AG04450 (cell line): ENCODE measurements around the gene HIVEP3. TPM values are rescaled to one million over a fixed set of nuclear protein-coding genes. Genes with fewer than 3 reads are reported as not detected.

Experiments used
- CTCF ChIA-PET: fragments of 300-600, 350-600 bp; formaldehyde crosslinking; extraction: SDS; loops from one replicate; lab custom pipeline; 2022; ENCODE audit warnings: antibody characterized with exemption, inconsistent platforms; lab: Charles Lee
- POLR2A ChIA-PET: fragments of 350-600 bp; formaldehyde crosslinking; extraction: SDS; loops from one replicate; lab custom pipeline; 2021; ENCODE audit warnings: antibody characterized with exemption, inconsistent platforms; lab: Yijun Ruan, JAX
- DNase-seq: peaks from one replicate; pipeline ENCODE4 v3.0.0-alpha.2; 2011; ENCODE audit warnings: low read depth, low spot score
- H3K27ac ChIP-seq: one replicate; pipeline ENCODE4 v1.5.1; 2012; ENCODE audit warnings: low read depth, low read length, control low read depth
- H3K27me3 ChIP-seq: one replicate; pipeline ENCODE4 v1.6.0; 2012; ENCODE audit warnings: low read length; ENCODE audit not compliant: control insufficient read depth, insufficient read depth
- H3K4me3 ChIP-seq: 2 replicates; pipeline ENCODE4 v1.5.1; 2011; ENCODE audit warnings: mild to moderate bottlenecking, low read depth, low read length, control low read depth
- H3K9me3 ChIP-seq: 2 replicates; pipeline ENCODE4 v1.5.1; 2012; ENCODE audit warnings: low read length; ENCODE audit not compliant: control insufficient read depth, insufficient read depth
- polyA plus RNA-seq: library from polyadenylated mRNA; depleted of rRNA; stranded (reverse); fragments of >200 nt; gene quantifications from 2 replicates; pipeline ENCODE4 v1.2.3, GENCODE V29; 2011
- TF ChIP-seq, protein P1 (sequence below): IDR thresholded peaks from 2 replicates; pipeline ENCODE4 v1.5.1; 2011; ENCODE audit warnings: low read depth, low read length, control low read depth, inconsistent platforms

Gene HIVEP3
- polyA plus RNA-seq, 1 experiment = 4.8 TPM

GRCh38 chr1:41726899-41727748 lies 191.6 kb downstream of the HIVEP3 start:
- CTCF ChIA-PET = interaction anchor here (0.7 kb wide), 1 partner anchor 74 kb away, joined by 3 read pairs; no protein-coding TSS in a partner anchor

GRCh38 chr1:41726292-41726691 lies 192.4 kb downstream of the HIVEP3 start:
- peaks cover 3% of the 10 kb centered on the region for H3K9me3 ChIP-seq
- DNase-seq = no peak
- ChIA-PET CTCF (no interaction called here), POLR2A (interaction anchor here (0.6 kb wide), 1 partner anchor 96 kb away, joined by 3 read pairs; no protein-coding TSS in a partner anchor)
- H3K27me3 ChIP-seq = no peaks in the 10 kb centered on the region
- TF ChIP-seq, protein P1, sequence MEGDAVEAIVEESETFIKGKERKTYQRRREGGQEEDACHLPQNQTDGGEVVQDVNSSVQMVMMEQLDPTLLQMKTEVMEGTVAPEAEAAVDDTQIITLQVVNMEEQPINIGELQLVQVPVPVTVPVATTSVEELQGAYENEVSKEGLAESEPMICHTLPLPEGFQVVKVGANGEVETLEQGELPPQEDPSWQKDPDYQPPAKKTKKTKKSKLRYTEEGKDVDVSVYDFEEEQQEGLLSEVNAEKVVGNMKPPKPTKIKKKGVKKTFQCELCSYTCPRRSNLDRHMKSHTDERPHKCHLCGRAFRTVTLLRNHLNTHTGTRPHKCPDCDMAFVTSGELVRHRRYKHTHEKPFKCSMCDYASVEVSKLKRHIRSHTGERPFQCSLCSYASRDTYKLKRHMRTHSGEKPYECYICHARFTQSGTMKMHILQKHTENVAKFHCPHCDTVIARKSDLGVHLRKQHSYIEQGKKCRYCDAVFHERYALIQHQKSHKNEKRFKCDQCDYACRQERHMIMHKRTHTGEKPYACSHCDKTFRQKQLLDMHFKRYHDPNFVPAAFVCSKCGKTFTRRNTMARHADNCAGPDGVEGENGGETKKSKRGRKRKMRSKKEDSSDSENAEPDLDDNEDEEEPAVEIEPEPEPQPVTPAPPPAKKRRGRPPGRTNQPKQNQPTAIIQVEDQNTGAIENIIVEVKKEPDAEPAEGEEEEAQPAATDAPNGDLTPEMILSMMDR = no peak
- H3K4me3 ChIP-seq = no peak overlapping the region
- no peak overlapping the region for H3K27ac ChIP-seq

More at GRCh38 chr1:41726899-41727748, 191.6 kb downstream of the HIVEP3 start:
- no peak overlapping the region for H3K27ac ChIP-seq
- H3K27me3 ChIP-seq = no peaks in the 10 kb centered on the region
- POLR2A ChIA-PET = interaction anchor here (0.6 to 0.9 kb wide), 2 partner anchors 12 to 97 kb away, joined by 3 read pairs; no protein-coding TSS in a partner anchor
- TF ChIP-seq, protein P1 = no peak
- no peak for DNase-seq
- no peak overlapping the region for H3K4me3 ChIP-seq
- peaks cover 7% of the 10 kb centered on the region for H3K9me3 ChIP-seq

DNA sequence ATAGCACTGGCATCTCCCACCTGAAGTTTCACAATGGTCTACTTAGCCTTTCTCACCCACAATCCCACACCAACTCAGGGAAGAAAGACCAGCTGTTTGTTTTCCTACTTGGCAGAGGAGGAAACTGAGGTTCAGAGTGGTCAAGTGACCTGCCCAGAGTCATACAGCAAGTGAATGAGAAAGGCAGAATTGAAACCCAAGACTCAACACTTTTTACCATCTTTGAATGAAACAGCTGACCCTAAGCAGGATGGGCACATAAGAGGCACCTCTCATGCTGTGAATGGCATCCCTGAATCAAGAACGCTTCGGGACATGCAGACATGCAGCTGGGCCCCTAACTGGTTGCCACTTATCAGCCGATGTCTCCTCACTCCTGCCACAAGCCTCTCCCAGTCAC lies 193.8 kb downstream of the HIVEP3 start:
- ChIA-PET POLR2A (no interaction called here), CTCF (interaction anchor here (1.0 kb wide), 1 partner anchor 37 kb away, joined by 3 read pairs; no protein-coding TSS in a partner anchor)
- Histone ChIP-seq H3K27me3 (no peaks in the 10 kb centered on the region), H3K9me3 (no peaks in the 10 kb centered on the region; the same call in 1 of the 2 replicates), H3K4me3 (no peak overlapping the region), H3K27ac (no peak overlapping the region)
- DNase-seq = no peak
- TF ChIP-seq, protein P1 = no peak

DNA sequence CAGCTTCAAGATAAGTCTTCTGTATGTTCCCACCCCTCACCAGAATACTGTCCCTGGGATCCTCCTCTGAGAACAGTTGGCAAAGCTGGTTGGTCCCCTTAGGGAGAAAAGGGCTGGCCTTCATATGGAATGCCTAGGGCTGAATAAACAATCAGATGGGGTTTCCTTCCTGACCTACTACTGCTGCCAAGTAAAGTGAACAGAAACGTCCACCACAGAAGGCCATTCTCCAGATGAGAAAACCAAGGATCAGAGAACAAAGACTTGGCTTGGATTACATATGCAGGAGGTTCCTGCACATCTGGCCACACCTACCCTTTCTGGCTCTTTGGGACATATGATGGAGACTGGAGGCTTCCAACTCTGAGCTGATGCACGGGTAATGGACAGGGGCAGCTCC lies 194.5 kb downstream of the HIVEP3 start:
- Histone ChIP-seq H3K4me3 (no peak overlapping the region), H3K9me3 (no peaks in the 10 kb centered on the region; the same call in 1 of the 2 replicates), H3K27ac (no peak overlapping the region), H3K27me3 (no peaks in the 10 kb centered on the region)
- CTCF ChIA-PET = interaction anchor here (1.0 kb wide), 1 partner anchor 38 kb away, joined by 3 read pairs; no protein-coding TSS in a partner anchor
- DNase-seq = no peak
- POLR2A ChIA-PET = no interaction called here
- TF ChIP-seq, protein P1 = no peak

DNA sequence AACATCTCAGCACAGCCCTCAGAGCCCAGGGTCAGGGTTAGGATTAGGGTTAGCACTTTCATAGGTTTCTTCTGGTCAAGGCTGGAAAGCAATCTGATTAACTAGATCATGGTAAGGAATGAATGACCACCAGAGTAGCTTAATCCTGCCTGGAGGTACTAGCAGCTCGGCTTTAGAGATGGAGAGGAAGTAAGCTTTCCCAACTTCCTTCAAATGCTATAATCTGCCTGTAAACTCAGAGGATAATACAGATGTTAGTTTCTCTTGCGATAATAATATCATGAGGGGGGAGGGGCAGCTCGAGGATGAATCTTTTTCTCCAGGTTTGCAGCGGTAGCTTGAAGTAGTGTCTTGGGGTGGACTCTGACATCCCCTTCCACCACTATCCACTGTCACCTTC lies 194.9 kb downstream of the HIVEP3 start:
- Histone ChIP-seq H3K4me3 (no peak overlapping the region), H3K9me3 (no peaks in the 10 kb centered on the region; the same call in 1 of the 2 replicates), H3K27ac (no peak overlapping the region), H3K27me3 (no peaks in the 10 kb centered on the region)
- TF ChIP-seq, protein P1 = no peak
- no peak for DNase-seq
- ChIA-PET CTCF (interaction anchor here (1.0 kb wide), 2 partner anchors 39 to 150 kb away, joined by 3 read pairs; no protein-coding TSS in a partner anchor), POLR2A (no interaction called here)
